PC-9 (cell line): Measurements from ENCODE around the gene CHCHD4.

Experiments
- EZH2 ChIP-seq: fragments of 200-600 bp; sonication (generic); IDR thresholded peaks from 2 replicates; pipeline ENCODE4 v1.8.0; 2017; ENCODE audit warnings: antibody characterized with exemption, low read depth
- TF ChIP-seq, protein P1 (sequence below): fragments of 200-600 bp; sonication (generic); conservative IDR thresholded peaks from 2 replicates; pipeline ENCODE4 v1.6.1; 2017; ENCODE audit warnings: mixed run types, antibody characterized with exemption, mild to moderate bottlenecking, moderate library complexity

DNA sequence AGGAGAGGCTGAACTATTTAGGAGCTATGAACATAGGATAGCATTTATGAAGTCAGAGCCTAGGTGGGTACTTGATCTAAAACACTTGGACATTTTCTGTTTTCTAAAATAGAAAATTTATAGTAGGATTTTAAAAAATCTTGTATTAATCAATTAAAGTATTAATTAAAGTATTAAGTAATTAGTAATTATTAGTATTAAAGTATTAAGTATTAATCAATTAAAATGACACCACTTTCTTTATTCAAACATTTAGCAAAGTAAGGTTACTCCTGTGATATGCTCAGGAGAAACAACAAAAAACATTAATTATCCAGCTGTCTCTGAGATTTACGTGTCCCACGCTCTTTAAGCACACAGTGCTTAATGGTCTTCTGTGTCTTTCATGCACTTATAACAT, 32.2 kb downstream of the CHCHD4 start:
- TF ChIP-seq, protein P1, sequence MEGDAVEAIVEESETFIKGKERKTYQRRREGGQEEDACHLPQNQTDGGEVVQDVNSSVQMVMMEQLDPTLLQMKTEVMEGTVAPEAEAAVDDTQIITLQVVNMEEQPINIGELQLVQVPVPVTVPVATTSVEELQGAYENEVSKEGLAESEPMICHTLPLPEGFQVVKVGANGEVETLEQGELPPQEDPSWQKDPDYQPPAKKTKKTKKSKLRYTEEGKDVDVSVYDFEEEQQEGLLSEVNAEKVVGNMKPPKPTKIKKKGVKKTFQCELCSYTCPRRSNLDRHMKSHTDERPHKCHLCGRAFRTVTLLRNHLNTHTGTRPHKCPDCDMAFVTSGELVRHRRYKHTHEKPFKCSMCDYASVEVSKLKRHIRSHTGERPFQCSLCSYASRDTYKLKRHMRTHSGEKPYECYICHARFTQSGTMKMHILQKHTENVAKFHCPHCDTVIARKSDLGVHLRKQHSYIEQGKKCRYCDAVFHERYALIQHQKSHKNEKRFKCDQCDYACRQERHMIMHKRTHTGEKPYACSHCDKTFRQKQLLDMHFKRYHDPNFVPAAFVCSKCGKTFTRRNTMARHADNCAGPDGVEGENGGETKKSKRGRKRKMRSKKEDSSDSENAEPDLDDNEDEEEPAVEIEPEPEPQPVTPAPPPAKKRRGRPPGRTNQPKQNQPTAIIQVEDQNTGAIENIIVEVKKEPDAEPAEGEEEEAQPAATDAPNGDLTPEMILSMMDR, result no peak
- TF ChIP-seq EZH2, result no peak
